Fibroblast of lung (primary cell): ENCODE measurements around the gene DAGLA.

Experiments used
- EZH2 ChIP-seq: IDR thresholded peaks from 2 replicates; pipeline ENCODE4 v1.5.1; 2012; ENCODE audit warnings: low read length, control low read depth, mild to moderate bottlenecking; ENCODE audit errors: missing control alignments
- TF ChIP-seq, protein P1 (sequence below), 2 donors: IDR thresholded peaks in 1 of 2; conservative IDR thresholded peaks in 1 of 2; 1 replicate in 1 of 2; 2 replicates in 1 of 2; pipeline ENCODE4 v1.5.1; 2011 to 2012; ENCODE audit warnings: low read length in 2 of 2, control low read depth in 1 of 2, inconsistent platforms in 1 of 2, low read depth in 1 of 2, mild to moderate bottlenecking in 1 of 2

DNA sequence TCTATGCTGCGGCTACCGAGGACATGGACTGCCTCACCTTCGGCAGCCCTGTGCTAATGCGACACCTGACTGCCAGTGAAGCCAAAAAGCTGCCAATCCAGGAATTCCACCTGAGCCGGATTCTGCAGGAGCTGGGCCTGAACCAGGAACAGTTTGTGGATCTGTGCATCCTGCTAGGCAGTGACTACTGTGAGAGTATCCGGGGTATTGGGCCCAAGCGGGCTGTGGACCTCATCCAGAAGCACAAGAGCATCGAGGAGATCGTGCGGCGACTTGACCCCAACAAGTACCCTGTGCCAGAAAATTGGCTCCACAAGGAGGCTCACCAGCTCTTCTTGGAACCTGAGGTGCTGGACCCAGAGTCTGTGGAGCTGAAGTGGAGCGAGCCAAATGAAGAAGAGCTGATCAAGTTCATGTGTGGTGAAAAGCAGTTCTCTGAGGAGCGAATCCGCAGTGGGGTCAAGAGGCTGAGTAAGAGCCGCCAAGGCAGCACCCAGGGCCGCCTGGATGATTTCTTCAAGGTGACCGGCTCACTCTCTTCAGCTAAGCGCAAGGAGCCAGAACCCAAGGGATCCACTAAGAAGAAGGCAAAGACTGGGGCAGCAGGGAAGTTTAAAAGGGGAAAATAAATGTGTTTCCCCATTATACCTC lies 115.8 kb downstream of the DAGLA start:
- TF ChIP-seq, protein P1, sequence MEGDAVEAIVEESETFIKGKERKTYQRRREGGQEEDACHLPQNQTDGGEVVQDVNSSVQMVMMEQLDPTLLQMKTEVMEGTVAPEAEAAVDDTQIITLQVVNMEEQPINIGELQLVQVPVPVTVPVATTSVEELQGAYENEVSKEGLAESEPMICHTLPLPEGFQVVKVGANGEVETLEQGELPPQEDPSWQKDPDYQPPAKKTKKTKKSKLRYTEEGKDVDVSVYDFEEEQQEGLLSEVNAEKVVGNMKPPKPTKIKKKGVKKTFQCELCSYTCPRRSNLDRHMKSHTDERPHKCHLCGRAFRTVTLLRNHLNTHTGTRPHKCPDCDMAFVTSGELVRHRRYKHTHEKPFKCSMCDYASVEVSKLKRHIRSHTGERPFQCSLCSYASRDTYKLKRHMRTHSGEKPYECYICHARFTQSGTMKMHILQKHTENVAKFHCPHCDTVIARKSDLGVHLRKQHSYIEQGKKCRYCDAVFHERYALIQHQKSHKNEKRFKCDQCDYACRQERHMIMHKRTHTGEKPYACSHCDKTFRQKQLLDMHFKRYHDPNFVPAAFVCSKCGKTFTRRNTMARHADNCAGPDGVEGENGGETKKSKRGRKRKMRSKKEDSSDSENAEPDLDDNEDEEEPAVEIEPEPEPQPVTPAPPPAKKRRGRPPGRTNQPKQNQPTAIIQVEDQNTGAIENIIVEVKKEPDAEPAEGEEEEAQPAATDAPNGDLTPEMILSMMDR (conservative IDR thresholded peaks at IDR 0.05 in 1 of 2, IDR thresholded peaks at IDR 0.05 in 1 of 2; ENCODE audit: low read depth in 1 of 2, low read length in 2 of 2), result no peak
- no peak for TF ChIP-seq EZH2
